ENCODE data around the gene TEX22.

The TEX22 gene

DNA sequence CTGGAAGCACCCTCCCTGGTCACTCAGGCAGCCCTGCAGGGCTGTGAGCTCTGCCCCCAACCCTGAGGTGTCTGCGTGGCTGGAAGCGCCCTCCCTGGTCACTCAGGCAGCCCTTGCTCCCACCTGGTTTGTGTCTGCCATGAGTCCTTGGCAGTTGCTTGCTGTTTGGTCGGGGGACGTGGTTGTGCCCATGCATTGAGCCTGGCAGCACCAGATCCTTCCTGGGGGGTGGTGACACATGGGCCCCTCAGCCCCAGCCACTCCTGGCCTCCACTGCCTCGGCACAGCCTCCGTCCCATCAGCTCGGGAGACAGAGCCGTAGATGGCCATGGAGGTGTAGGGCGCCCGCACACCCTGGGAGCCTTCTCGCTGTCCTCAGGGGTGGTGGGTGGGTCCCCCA is 40.8 kb downstream of the TEX22 start:
- TF ChIP-seq, protein P1, sequence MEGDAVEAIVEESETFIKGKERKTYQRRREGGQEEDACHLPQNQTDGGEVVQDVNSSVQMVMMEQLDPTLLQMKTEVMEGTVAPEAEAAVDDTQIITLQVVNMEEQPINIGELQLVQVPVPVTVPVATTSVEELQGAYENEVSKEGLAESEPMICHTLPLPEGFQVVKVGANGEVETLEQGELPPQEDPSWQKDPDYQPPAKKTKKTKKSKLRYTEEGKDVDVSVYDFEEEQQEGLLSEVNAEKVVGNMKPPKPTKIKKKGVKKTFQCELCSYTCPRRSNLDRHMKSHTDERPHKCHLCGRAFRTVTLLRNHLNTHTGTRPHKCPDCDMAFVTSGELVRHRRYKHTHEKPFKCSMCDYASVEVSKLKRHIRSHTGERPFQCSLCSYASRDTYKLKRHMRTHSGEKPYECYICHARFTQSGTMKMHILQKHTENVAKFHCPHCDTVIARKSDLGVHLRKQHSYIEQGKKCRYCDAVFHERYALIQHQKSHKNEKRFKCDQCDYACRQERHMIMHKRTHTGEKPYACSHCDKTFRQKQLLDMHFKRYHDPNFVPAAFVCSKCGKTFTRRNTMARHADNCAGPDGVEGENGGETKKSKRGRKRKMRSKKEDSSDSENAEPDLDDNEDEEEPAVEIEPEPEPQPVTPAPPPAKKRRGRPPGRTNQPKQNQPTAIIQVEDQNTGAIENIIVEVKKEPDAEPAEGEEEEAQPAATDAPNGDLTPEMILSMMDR (IDR thresholded peaks at IDR 0.05), result no peak

DNA sequence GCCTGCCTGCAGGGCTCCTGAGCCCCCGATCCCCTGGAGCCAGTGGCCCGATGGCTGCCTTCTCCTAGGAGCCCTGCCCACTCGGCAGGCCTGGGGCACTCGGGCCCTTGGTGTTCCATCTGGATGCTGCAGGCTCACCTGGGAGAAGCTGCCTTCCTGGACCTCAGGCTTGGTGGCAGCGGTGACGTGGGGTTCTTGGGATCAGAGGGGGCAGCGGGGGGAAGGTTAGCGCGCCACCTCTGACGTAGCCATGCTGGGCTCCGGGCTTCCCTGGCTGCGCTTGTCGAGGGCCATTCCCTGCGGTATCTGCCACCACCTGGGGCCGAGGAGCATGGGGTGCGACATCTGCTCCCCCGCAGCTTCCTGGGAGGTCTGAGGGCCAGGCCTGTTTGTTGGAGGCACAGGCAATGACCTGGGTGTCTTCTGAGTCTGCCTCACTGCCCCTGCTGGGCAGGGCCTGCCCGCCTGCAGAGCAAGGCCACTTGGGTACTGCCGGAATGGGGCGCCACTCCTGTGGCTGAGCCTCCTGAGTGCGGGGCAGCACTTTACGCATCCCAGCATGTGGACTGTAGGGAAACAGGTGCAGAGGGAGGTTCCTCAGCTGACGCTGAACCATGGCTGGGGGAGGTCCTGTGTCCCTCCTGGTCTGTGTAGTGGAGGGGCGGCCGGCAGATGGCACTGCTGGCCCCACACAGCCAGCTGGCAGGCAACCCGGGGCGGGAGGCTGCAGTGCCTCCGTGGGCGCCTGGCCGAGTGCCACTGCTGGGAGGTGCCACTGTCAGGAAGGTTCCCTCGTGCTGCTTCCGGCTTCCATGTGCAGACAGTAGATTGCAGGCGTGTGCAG is 41.6 kb downstream of the TEX22 start:
- TF ChIP-seq, protein P1 (IDR thresholded peaks at IDR 0.05), result no peak

DNA sequence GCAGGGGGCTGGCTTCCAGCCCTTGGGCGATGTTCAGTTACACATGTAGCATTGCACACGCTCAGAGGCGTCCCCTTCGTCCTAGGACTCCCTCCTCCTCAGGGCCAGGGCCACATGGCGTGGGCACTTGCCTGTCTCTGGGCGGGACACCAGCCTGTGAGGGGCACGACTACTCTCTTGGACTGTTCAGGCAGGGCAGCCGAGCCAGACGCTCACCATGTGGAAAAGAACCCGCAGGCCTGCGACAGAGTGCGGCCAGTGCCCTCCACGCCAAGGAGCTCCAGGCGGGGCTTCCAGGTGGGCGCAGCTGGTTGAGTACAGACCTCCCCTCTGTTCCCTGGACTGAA is 42.2 kb downstream of the TEX22 start:
- TF ChIP-seq, protein P1 (IDR thresholded peaks at IDR 0.05), result no peak

DNA sequence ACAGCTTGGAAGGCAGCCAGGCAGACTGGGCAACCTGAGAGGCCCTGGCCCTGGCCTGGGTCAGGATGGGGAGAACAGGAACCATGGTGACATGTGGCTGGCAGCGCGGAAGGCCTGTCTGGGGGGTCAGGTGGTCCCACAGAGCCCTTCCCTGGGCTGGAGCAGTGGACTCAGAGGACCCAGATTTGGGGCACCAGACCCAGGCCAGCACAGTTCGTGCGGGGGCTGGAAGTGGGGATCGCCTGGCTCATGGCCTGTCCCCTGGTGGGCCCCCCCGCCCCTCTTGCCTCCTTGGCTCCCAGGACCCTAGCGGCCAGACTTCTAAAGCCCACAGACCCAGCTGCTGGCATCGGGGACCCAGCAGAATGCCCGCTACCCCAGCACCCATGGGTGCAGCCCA is 42.7 kb downstream of the TEX22 start:
- TF ChIP-seq, protein P1 (IDR thresholded peaks at IDR 0.05), result no peak

DNA sequence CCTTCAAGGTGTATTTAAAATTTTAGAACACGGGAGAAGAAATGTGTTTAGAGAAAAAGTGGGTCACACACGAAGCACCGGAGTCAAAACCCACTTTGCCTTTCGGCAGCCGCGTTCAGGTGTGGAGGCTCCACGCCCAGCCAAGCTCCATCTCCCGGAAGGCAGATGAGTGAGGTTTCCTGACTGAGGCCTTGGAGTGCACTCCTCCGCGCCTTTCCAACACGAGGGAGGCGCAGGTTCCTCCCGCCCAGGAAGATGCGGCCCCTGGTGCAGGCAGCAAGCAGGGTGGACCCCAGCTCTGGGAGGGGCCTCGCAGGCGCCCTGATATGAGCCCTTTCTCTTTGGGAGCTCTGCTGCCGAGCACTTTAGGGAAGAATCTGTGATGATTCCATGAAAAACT is 43.8 kb downstream of the TEX22 start:
- TF ChIP-seq, protein P1 (IDR thresholded peaks at IDR 0.05), result no peak

DNA sequence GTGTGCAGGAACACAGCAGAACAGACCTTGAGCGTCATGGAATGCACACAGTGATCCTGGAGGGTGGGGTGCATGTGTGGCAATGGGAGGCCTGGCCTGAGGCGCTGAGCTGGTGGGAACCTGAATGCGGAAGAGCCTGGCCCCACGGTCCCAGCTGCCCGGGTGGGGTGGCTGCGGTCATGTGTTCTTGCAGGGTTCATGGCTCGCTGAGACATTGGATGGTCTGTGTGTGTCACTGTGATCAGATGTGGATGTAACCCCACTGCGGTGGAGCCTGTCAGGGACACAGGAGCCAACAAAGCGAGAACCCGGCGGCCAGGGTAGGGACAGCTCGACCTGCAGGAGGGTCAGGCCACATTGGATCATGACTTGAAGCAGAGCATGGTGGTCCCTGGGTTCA is 44.5 kb downstream of the TEX22 start:
- TF ChIP-seq, protein P1 (IDR thresholded peaks at IDR 0.05), result no peak

DNA sequence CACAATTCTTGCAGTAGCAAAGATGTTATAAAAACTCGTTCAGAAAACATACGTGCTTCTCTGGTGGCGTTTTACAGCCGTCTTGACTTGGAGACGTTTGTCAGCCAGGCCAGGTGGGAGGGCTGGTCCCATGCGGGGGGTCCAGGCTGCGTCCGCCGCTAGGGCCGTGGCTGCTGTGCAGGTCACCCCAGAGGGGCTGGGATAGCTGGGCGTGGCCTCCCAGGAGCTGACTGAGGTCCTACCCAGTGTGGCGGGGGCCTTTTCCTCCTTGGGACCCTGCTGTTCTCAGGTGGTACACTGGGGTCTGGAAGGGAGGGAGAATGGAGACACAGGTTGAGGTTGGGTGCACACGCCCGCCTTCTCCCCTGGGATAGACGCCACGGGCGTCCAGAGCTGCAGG is 46.5 kb downstream of the TEX22 start:
- TF ChIP-seq, protein P1 (IDR thresholded peaks at IDR 0.05), result no peak

DNA sequence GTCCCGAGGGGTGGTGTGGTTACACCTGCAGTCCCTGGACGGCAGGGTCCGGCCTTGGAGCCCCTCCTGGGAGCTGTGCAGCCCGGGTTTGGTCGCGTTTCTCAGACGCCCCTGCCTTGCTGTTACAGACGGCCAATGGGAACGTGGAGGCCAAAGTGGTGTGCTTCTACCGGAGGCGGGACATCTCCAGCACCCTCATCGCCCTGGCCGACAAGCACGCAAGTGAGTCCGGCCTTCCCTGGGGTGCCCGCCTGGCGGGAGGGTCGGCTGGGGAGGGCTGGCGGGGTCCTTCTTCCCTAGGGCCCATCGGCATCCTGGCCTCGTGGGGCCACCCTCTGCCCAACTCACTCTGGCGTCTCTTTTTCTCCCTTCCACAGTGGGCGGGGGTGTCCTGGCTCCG is 47.0 kb downstream of the TEX22 start:
- TF ChIP-seq, protein P1 (IDR thresholded peaks at IDR 0.05), result no peak
